GM19035 (cell line): Measurements from ENCODE around the gene TRNAU1AP.
"Not testable (repeated sequence)": the region's sequence is repeated elsewhere in the genome, so short reads cannot be mapped to it uniquely, and the experiment has no call there.

Experiments used
- ATAC-seq: cut with Tn5 transposase; IDR thresholded peaks from one replicate; pipeline ENCODE4 v1.9.1; 2021; ENCODE audit not compliant: unreplicated experiment

The TRNAU1AP gene

GRCh38 chr1:28521502-28522164, 31.3 kb upstream of the TRNAU1AP start:
- no peak for ATAC-seq

- not testable (repeated sequence) for ATAC-seq
Observed at GRCh38 chr1:28522537-28522936, 30.3 kb upstream of the TRNAU1AP start.

DNA sequence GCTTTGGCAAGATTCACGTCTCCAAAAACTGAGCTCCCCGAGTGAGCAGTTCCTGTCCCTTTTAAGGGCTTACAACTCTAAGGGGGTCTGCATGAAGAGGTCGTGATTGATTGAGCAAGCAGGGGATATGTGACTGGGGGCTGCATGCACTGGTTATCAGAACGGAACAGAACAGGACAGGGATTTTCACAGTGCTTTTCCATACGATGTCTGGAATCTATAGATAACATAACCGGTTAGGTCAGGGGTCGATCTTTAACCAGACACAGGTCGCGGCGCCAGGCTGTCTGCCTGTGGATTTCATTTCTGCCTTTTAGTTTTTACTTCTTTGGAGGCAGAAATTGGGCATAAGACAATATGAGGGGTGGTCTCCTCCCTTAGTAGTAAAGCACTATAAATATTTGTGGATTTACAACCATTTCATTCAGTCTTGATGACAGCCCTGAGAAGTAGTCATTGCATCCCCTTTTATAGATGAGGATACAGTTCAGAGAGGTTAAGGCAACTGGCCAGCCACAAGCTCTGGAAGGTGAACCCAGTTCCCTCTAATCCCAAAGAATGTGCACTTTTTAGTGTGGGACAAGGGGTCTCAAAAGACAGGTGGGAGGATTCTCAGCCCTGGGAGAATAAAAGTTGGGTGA, 27.8 kb upstream of the TRNAU1AP start:
- ATAC-seq, result not testable (repeated sequence)

DNA sequence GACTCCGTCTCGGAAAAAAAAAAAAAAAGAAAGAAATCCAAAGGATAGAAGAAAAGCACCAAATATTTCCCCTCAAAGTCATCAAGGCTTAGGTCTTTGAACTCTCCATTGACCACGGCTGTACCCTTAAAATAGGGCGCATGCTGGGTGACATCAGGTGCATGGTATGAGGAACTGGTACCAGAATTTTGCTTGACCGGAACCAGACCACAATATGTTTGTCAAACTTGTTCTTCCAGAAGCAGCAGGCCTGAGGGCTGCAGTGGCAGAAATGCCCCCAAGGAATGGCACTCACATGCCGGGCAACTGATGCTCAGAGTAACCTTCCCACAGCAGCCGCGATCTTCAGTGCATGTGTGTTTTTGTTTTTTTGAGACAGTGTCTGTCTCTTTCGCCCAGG, 26.0 kb upstream of the TRNAU1AP start:
- no peak for ATAC-seq

DNA sequence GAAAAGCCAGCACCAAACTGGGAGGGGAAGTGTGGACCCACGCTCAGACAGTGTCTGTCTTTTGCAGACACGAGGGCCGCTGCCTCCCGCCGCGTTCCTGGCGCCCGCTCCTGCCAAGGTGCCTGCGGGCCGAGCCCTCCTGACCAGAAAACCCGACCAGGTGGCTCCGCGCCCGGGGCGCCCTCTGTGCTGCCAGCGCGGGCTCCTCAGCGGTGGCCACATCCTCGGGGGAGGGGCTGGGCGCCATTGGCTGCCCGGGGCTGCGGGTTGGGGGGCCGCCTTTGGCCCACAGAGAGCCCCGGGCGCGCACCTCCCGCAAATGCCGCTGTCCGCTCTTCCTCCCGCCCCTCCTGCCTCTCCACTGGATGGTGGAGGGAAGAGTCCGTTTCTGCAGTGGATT, 22.4 kb upstream of the TRNAU1AP start:
- ATAC-seq, result no peak

DNA sequence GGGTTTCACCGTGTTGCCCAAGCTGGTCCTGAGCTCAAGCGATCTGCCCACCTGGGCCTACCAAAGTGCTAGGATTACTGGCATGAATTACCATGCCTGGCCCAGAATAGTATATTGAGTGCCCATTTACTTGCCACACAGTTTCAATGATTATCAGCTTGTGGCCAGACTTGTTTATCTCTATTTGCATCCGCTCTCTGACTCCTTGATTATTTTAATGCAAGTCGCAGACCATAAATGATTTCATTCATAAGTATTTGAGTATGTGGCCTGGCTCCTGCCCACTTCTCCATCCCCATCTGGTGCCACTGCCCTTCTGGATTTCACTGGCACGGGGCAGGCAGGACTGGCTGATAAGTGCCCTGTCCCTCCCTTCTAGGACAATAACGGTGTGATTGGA, 18.2 kb upstream of the TRNAU1AP start:
- ATAC-seq, result no peak

DNA sequence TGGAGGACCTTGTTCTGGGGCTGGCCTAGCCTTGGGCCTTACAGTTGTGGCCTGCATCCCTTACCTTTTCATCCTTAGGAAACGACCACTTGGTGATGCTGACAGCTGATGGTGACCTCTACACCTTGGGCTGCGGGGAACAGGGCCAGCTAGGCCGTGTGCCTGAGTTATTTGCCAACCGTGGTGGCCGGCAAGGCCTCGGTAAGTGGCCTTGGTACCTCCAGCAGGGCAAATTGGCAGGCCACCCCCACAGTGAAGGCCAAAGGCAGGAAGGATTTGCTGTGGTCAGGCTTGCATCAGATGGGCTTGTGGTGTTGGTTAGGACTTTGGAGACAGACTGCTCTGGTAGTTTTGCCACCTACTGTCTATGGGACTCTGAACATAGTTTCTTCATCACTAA, 17.7 kb upstream of the TRNAU1AP start:
- no peak for ATAC-seq

- ATAC-seq, result no peak
Observed at GRCh38 chr1:28537457-28538199, 15.3 kb upstream of the TRNAU1AP start.

DNA sequence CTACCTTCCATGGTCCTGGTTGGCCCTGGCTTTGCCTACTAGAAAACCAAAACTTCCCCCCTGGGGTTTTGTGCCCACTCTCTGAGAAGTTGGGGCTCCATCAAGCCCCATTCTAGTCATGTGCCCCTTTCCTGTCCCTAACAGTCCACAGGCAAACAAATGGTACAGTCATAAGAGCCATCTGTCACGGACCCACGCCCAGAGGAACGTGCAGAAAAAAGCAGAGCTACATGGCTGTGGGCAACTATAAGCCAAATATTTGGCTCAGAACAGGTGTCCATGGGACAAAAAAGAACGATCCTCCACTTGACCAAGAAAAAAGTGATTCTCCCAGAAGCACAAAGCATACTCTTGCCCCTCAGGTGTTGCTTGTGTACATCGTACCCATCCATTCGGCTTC, 14.6 kb upstream of the TRNAU1AP start:
- ATAC-seq, result no peak

GRCh38 chr1:28540651-28541050, 12.2 kb upstream of the TRNAU1AP start:
- no peak for ATAC-seq

DNA sequence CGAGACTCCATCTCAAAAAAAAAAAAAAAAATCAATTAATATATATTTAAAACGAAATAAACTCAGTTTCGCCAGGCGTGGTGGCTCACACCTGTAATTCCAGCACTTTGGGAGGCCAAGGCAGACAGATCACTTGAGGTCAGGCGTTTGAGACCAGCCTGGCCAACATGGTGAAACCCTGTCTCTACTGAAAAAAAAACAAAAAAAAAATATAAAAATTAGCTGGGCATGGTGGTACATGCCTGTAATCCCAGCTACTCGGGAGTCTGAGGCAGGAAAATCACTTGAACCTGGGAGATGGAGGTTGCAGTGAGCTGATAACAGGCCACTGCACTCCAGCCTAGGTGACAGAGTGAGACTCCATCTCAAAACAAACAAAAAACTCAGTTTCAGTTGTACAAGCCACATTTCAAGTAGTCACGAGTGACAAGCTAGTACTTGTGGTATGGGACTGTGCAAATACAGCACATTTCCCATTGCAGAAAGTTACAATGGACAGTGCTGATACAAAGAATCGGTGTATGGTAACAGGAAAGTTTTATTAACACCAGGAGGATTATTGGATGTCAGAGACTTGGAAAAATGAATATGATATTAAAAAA, 11.4 kb upstream of the TRNAU1AP start:
- not testable (repeated sequence) for ATAC-seq

DNA sequence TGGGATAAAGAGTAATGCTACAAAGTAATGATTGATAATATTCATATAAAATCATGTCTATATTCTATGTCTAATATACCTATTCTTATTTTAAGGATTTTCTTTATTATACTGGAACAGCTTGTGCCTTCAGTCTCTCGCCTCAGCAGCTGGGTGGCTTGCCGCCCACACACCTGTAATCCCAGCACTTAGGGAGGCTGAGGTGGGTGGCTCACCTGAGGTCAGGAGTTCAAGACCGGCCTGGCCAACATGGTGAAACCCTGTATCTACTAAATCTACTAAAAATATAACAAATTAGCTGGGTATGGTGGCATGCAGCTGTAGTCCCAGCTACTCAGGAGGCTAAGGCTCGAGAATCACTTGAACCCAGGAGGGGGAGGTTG, 7.6 kb upstream of the TRNAU1AP start:
- no peak for ATAC-seq

DNA sequence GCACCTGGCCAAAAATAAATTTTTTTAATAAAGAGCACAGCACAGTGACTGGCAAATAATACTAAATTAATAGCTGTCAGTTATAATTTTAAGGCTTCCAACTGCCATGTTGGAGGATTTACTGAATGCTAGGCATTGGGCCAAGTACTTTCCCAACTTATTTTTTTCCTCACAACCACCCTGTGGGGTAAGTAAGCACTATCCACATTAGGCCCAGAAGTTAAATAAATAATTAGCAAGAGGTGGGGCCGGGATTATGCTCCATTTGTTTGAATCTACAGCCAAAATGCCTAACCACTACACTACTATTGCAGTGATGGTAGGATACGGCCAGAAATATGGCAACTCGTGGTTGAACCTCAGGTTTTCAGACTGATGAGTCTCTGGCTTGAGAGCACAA, 4.6 kb upstream of the TRNAU1AP start:
- ATAC-seq, result no peak

- no peak for ATAC-seq
Observed at GRCh38 chr1:28551381-28551780, 1.5 kb upstream of the TRNAU1AP start.

GRCh38 chr1:28560886-28561285, 8.0 kb downstream of the TRNAU1AP start:
- ATAC-seq, result no peak

- no peak for ATAC-seq
Observed at GRCh38 chr1:28564310-28564709, 11.4 kb downstream of the TRNAU1AP start.

DNA sequence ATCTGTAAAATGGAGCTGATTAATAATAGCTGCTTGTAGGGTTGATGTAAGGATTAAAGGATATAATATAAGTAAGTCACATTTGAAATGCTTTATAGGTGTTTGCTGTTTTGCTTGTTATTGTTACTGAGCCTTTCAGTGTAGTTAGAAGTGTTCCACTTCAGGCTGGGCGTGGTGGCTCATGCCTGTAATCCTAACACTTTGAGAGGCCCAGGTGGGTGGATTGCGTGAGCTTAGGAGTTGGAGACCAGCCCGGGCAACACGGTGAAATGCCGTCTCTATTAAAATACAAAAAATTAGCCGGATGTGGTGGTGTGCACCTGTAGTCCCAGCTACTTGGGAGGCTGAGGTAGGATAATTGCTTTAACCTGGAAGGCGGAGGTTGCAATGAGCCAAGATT, 12.2 kb downstream of the TRNAU1AP start:
- no peak for ATAC-seq

GRCh38 chr1:28565726-28566125, 12.8 kb downstream of the TRNAU1AP start:
- no peak for ATAC-seq

GRCh38 chr1:28566931-28567330, 14.0 kb downstream of the TRNAU1AP start:
- no peak for ATAC-seq

- no peak for ATAC-seq
Observed at GRCh38 chr1:28571911-28572310, 19.0 kb downstream of the TRNAU1AP start.

GRCh38 chr1:28572891-28573290, 20.0 kb downstream of the TRNAU1AP start:
- ATAC-seq, result not testable (repeated sequence)

- no peak for ATAC-seq
Observed at GRCh38 chr1:28573564-28573963, 20.7 kb downstream of the TRNAU1AP start.
